GM13977 (cell line): Measurements from ENCODE around the gene PRKAG2.

ENCODE experiments used
- DNase-seq: peaks from one replicate; pipeline ENCODE4 v3.0.0; 2012; ENCODE audit warnings: low spot score
- CTCF ChIP-seq: IDR thresholded peaks from 2 replicates; pipeline ENCODE4 v1.5.1; 2012; ENCODE audit warnings: mild to moderate bottlenecking, control low read depth; ENCODE audit not compliant: insufficient read depth; ENCODE audit errors: extremely low read depth, missing control alignments
- in situ Hi-C: fragments of 300-500 bp; cut with MboI; formaldehyde crosslinking; loops from one replicate; pipeline ENCODE4 v1.12.0; 2022; ENCODE audit warnings: low sequenced_read_pairs, low pct_unique_long_range_greater_than_20kb, mixed read lengths, inconsistent platforms; ENCODE audit not compliant: unreplicated experiment

The PRKAG2 gene

GRCh38 chr7:151600331-151600730, 276.6 kb downstream of the PRKAG2 start:
- TF ChIP-seq CTCF: no peak
- DNase-seq: no peak
- in situ Hi-C loops: no loop called here

- no peak for TF ChIP-seq CTCF
These were observed 277.3 kb downstream of the PRKAG2 start for GRCh38 chr7:151599401-151600227.

GRCh38 chr7:151597541-151598444, 279.1 kb downstream of the PRKAG2 start:
- DNase-seq: no peak
- in situ Hi-C loops: no loop called here
- TF ChIP-seq CTCF: no peak

More at GRCh38 chr7:151599401-151600227, 277.3 kb downstream of the PRKAG2 start:
- in situ Hi-C loops: no loop called here
- no peak for DNase-seq

GRCh38 chr7:151595702-151596350, 281.1 kb downstream of the PRKAG2 start:
- in situ Hi-C loops: no loop called here
- no peak for TF ChIP-seq CTCF
- DNase-seq: no peak

GRCh38 chr7:151592868-151593486, 283.9 kb downstream of the PRKAG2 start:
- no peak for DNase-seq
- in situ Hi-C loops: no loop called here

More at GRCh38 chr7:151592868-151593486, 283.9 kb downstream of the PRKAG2 start:
- TF ChIP-seq CTCF: no peak
